HEK293 (cell line): ENCODE results near the gene PDE4D.

Experiments
- ZNF19 ChIP-seq: fragments of 450-650 bp; formaldehyde crosslinking; IDR thresholded peaks from 2 replicates; pipeline ENCODE4; 2016; ENCODE audit warnings: missing biosample characterization, missing genetic modification characterization, low read depth
- ZNF311 ChIP-seq: fragments of 450-650 bp; formaldehyde crosslinking; IDR thresholded peaks from 2 replicates; pipeline ENCODE4 v1.5.1; 2017; ENCODE audit warnings: missing biosample characterization, missing genetic modification characterization, borderline replicate concordance
- ZNF530 ChIP-seq: fragments of 450-650 bp; formaldehyde crosslinking; IDR thresholded peaks from 2 replicates; pipeline ENCODE4 v1.5.1; 2016; ENCODE audit warnings: low read depth, missing biosample characterization, missing genetic modification characterization
- ZNF747 ChIP-seq: fragments of 450-650 bp; formaldehyde crosslinking; IDR thresholded peaks from 2 replicates; pipeline ENCODE4 v1.5.1; 2016; ENCODE audit warnings: missing biosample characterization, missing genetic modification characterization
- TF ChIP-seq, protein P1 (sequence below): fragments of 450-650 bp; formaldehyde crosslinking; IDR thresholded peaks from 2 replicates; pipeline ENCODE4 v1.5.1; 2016; ENCODE audit warnings: missing biosample characterization, missing genetic modification characterization
- TF ChIP-seq, protein P2 (sequence below): fragments of 450-650 bp; formaldehyde crosslinking; IDR thresholded peaks from 2 replicates; pipeline ENCODE4 v1.5.1; 2016; ENCODE audit warnings: missing biosample characterization, missing genetic modification characterization

DNA sequence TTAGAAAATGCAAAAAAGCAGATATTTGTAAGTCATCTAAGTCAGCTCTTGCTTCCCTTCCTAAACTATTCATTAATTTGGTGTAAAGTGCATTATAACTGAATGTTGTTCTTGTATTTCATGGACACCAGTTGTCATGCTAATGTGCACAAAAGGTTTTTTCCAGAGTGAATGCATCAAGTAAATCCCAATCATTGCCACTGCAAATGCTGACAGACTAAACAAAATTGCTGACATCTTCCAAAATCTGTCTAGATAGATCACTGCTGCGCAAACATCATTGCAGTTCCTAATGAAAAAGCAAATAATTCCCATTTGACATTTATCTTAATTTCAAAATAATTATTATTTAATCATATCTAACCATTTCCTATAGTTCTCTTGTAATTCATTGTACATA is 161.7 kb downstream of the PDE4D start:
- TF ChIP-seq, protein P1, sequence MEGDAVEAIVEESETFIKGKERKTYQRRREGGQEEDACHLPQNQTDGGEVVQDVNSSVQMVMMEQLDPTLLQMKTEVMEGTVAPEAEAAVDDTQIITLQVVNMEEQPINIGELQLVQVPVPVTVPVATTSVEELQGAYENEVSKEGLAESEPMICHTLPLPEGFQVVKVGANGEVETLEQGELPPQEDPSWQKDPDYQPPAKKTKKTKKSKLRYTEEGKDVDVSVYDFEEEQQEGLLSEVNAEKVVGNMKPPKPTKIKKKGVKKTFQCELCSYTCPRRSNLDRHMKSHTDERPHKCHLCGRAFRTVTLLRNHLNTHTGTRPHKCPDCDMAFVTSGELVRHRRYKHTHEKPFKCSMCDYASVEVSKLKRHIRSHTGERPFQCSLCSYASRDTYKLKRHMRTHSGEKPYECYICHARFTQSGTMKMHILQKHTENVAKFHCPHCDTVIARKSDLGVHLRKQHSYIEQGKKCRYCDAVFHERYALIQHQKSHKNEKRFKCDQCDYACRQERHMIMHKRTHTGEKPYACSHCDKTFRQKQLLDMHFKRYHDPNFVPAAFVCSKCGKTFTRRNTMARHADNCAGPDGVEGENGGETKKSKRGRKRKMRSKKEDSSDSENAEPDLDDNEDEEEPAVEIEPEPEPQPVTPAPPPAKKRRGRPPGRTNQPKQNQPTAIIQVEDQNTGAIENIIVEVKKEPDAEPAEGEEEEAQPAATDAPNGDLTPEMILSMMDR (tag by site-specific recombination), result no peak
- TF ChIP-seq ZNF311 (tag by site-specific recombination) (no peak), ZNF19 (tag by site-specific recombination) (no peak), ZNF747 (tag by site-specific recombination) (no peak), ZNF530 (tag by site-specific recombination) (no peak)
- TF ChIP-seq, protein P2, sequence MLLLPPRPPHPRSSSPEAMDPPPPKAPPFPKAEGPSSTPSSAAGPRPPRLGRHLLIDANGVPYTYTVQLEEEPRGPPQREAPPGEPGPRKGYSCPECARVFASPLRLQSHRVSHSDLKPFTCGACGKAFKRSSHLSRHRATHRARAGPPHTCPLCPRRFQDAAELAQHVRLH (tag by site-specific recombination), result no peak
